Astrocyte (in vitro differentiated cells and primary cell): ENCODE data around the gene TAS2R3.
"Not testable (repeated sequence)": the region's sequence is repeated elsewhere in the genome, so short reads cannot be mapped to it uniquely, and the experiment has no call there.

Experiments used
- CTCF ChIP-seq: IDR thresholded peaks from 2 replicates; pipeline ENCODE4 v1.5.1; 2011; ENCODE audit warnings: low read depth, mild to moderate bottlenecking, inconsistent platforms, low read length, moderate library complexity; ENCODE audit not compliant: insufficient read depth
- EZH2 ChIP-seq: IDR thresholded peaks from 2 replicates; pipeline ENCODE4 v1.6.1; 2012; ENCODE audit warnings: mild to moderate bottlenecking, low read length, inconsistent platforms; ENCODE audit not compliant: insufficient read depth

- not testable (repeated sequence) for TF ChIP-seq CTCF, EZH2
Observed at GRCh38 chr7:141751904-141752303, 12.0 kb upstream of the TAS2R3 start.
